ENCODE results near the gene HTD2.

HTD2 gene

DNA sequence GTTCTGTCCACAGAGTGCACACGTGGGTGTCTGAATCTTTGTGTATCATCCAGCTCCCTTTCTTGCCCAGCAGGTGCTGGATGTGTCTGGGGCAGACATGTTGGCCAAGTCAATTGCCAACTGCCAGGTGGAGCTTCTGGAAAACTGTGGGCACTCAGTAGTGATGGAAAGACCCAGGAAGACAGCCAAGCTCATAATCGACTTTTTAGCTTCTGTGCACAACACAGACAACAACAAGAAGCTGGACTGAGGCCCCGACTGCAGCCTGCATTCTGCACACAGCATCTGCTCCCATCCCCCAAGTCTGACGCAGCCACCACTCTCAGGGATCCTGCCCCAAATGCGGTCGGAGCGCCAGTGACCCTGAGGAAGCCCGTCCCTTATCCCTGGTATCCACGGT, 12.8 kb upstream of the HTD2 start:
- no peak for DNase-seq (ENCODE audit: low spot score)
- in situ Hi-C loops (cut with MboI; ENCODE audit: low sequenced_read_pairs, unreplicated experiment) = no loop called here
- TF ChIP-seq CTCF (IDR thresholded peaks at IDR 0.05; ENCODE audit: borderline replicate concordance, control extremely low read depth, extremely low read depth, insufficient read depth, missing control alignments) = no peak

DNA sequence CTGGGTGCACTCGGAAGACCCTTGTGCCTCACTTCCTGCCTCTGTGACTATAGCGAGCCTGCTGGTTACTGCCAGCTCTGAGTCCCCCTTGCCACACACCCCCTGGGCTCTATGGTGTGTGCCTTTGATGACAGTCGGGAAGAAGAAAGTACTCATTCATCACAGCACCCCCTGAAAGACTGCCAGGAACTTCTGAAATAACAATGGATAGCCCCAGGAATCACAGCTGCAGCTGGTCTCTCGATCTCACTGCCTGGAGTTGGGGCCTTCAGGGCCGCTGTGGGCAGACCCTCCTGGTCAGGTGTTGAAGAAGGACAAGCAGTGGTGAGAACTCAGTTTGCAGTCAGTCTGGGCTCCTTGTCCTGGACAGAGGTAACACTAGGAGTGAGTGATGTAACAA, 10.1 kb upstream of the HTD2 start:
- in situ Hi-C loops (cut with MboI; ENCODE audit: low sequenced_read_pairs, unreplicated experiment) = no loop called here
- no peak for TF ChIP-seq CTCF (IDR thresholded peaks at IDR 0.05; ENCODE audit: borderline replicate concordance, control extremely low read depth, extremely low read depth, insufficient read depth, missing control alignments)
- DNase-seq (ENCODE audit: low spot score) = no peak

- TF ChIP-seq CTCF (IDR thresholded peaks at IDR 0.05; ENCODE audit: borderline replicate concordance, control extremely low read depth, extremely low read depth, insufficient read depth, missing control alignments) = no peak
- DNase-seq (ENCODE audit: low spot score) = no peak
- in situ Hi-C loops (cut with MboI; ENCODE audit: low sequenced_read_pairs, unreplicated experiment) = no loop called here
These were observed 9.5 kb upstream of the HTD2 start for GRCh38 chr3:58296843-58297242.

DNA sequence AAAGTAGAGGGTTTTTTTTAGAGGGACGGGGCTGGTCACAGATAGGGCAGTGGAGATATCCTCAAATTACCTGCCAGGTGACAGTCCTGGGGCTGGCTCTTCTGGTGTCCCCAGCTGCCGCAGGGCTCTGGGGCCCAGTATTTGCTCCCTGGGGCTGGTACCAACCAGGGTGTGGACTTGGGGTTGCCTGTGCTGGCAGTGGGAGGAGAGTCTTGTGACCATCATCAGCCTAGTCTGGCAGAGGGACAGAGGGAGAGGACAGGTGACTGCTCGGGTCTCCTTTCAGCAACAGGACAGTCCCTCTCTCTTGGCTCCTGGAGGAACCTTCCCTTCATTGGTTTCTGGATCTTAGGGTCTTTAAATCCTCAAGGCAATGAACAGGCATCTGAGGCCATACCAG, 8.1 kb upstream of the HTD2 start:
- in situ Hi-C loops (cut with MboI; ENCODE audit: low sequenced_read_pairs, unreplicated experiment) = no loop called here
- no peak for DNase-seq (ENCODE audit: low spot score)
- TF ChIP-seq CTCF (IDR thresholded peaks at IDR 0.05; ENCODE audit: borderline replicate concordance, control extremely low read depth, extremely low read depth, insufficient read depth, missing control alignments) = no peak

DNA sequence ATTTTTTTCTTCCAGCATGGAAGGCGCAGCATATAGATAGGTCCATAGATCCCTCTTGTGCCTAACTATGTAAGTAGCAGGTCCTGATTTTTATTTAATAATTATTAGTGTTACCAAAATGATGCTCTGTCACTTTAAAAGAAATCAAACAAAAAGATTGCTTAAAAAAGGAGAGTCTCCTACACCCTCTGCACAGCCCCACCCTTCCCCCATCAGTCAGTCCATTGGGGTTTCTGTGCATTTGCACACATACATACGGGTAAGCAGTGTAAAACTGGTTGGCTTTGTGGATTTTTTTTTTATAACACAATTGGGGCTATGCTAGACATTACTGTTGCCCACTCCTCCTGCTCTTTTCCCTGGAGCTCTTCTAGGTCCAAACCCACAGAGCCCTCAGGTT, 7.2 kb upstream of the HTD2 start:
- DNase-seq (ENCODE audit: low spot score) = no peak

DNA sequence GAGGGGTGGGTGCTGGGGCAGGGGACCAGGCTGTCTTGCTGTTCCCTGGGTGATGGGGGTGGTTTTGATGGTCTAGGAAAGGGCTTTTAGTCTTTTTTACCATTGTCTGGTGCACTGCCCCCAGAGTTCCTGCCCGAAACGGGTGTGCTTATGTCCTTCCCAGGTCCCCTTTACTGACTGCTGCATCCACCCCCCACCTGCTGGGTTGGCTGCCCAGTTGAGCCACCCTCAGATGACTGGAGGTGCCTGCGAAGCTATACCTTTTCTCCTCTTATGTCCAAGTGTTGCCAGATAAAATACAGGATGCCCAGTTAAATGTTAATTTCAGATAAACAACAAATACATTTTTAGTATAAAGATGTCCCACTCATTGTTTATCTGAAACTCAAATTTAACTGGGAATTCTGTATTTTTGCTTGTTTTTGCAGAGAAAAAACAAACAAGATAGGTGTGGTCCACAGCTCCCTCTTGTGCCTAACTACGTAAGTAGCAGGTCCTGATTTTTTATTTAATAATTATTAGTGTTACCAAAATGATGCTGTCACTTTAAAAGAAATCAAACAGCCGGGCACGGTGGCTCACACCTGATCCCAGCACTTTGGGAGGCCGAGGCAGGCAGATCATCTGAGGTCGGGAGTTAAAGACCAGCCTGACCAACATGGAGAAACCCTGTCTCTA, 6.3 kb upstream of the HTD2 start:
- DNase-seq (ENCODE audit: low spot score) = no peak
- peak; percentile 41 for TF ChIP-seq CTCF (IDR thresholded peaks at IDR 0.05; ENCODE audit: borderline replicate concordance, control extremely low read depth, extremely low read depth, insufficient read depth, missing control alignments)
- in situ Hi-C loops (cut with MboI; ENCODE audit: low sequenced_read_pairs, unreplicated experiment) = loop anchor here (5.0 to 10.0 kb wide), 2 partner anchors 113 to 295 kb away; partner anchors contain the start of gene FLNB

More for the DNA sequence above, 7.2 kb upstream of the HTD2 start:
- no peak for TF ChIP-seq CTCF (IDR thresholded peaks at IDR 0.05; ENCODE audit: borderline replicate concordance, control extremely low read depth, extremely low read depth, insufficient read depth, missing control alignments)
- in situ Hi-C loops (cut with MboI; ENCODE audit: low sequenced_read_pairs, unreplicated experiment) = no loop called here

Measured in GM13976 (cell line).